ENCODE data around the gene MYLK2.

- TF ChIP-seq CTCF (conservative IDR thresholded peaks at IDR 0.05; ENCODE audit: low read length) (no peak), EZH2phosphoT487 (IDR thresholded peaks at IDR 0.05; ENCODE audit: borderline replicate concordance) (no peak)
Observed at GRCh38 chr20:31827059-31827458, 7.9 kb downstream of the MYLK2 start.
